Spleen (tissue), 7 donors: Measurements from ENCODE around the gene PRSS56.

ENCODE experiments used
- POLR2A ChIP-seq, 3 donors: fragments of 450-650 bp; IDR thresholded peaks; one replicate each; pipeline ENCODE4 v1.5.1; 2017; ENCODE audit warnings: antibody characterized with exemption in 3 of 3, mild to moderate bottlenecking in 1 of 3
- TF ChIP-seq, protein P1 (sequence below), 11 experiments: fragments of 200-600 bp in 7 of 11; fragments of 450-650 bp in 4 of 11; sonication (generic) in 4 of 11; IDR thresholded peaks in 8 of 11; conservative IDR thresholded peaks in 3 of 11; 1 replicate in 7 of 11; 2 replicates in 4 of 11; pipeline versions ENCODE4 v1.4.0 to v1.8.0; 2016 to 2021; ENCODE audit warnings: antibody characterized with exemption in 11 of 11, inconsistent platforms in 4 of 11, mild to moderate bottlenecking in 1 of 11
- donor health status: DM: no; HTN: no; CAD: no; lungs with moderate emphysema.
- donor health status: DM: no; HTN: no; CAD: no.
- donor health status: DM: no; HTN: no; CAD: no.

DNA sequence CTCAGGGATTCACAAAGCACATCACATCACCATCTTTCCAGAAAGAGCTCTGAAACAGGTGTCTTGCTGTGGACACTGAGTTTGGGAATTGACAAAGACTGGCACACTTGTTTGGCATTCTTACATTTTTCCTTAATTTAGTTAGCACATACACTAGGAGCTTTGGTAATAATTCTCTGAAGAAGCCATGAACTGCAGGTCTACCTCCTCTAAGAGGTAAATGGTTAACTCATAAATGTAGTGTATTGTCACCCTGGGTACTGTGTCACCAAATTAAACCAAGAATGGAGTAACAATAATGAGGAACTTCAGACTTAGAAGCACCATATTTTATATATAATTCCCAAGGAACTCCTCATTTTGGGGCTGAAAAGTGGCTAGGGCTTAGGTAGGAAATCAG is 52.9 kb downstream of the PRSS56 start:
- TF ChIP-seq, protein P1, sequence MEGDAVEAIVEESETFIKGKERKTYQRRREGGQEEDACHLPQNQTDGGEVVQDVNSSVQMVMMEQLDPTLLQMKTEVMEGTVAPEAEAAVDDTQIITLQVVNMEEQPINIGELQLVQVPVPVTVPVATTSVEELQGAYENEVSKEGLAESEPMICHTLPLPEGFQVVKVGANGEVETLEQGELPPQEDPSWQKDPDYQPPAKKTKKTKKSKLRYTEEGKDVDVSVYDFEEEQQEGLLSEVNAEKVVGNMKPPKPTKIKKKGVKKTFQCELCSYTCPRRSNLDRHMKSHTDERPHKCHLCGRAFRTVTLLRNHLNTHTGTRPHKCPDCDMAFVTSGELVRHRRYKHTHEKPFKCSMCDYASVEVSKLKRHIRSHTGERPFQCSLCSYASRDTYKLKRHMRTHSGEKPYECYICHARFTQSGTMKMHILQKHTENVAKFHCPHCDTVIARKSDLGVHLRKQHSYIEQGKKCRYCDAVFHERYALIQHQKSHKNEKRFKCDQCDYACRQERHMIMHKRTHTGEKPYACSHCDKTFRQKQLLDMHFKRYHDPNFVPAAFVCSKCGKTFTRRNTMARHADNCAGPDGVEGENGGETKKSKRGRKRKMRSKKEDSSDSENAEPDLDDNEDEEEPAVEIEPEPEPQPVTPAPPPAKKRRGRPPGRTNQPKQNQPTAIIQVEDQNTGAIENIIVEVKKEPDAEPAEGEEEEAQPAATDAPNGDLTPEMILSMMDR (IDR thresholded peaks at IDR 0.05 in 8 of 11, conservative IDR thresholded peaks at IDR 0.05 in 3 of 11), result no peak
- TF ChIP-seq POLR2A (IDR thresholded peaks at IDR 0.05), result no peak
